K562 (cell line): Measurements from ENCODE around the gene ZFPM1.

ENCODE experiments used
- FOXM1 ChIP-seq, 2 experiments: fragments of 450-650 bp in 1 of 2; sonication (generic) in 1 of 2; formaldehyde crosslinking in 1 of 2; IDR thresholded peaks; 2 replicates each; pipeline versions ENCODE4 v1.6.1 to v1.9.0; 2017 to 2022; ENCODE audit warnings: low read depth in 2 of 2, mild to moderate bottlenecking in 2 of 2, missing genetic modification reagents in 1 of 2, moderate library complexity in 1 of 2
- NCOA2 ChIP-seq, 2 experiments: fragments of 450-650 bp; IDR thresholded peaks; 2 replicates each; pipeline ENCODE4 v1.6.1; 2018; ENCODE audit warnings: mild to moderate bottlenecking in 2 of 2, moderate library complexity in 1 of 2; ENCODE audit not compliant: partially characterized antibody in 2 of 2
- STAG1 ChIP-seq: sonication (generic); formaldehyde crosslinking; IDR thresholded peaks from 2 replicates; pipeline ENCODE4 v1.5.0; 2020; ENCODE audit warnings: missing genetic modification reagents, borderline replicate concordance
- ZNF384 ChIP-seq: IDR thresholded peaks from 2 replicates; pipeline ENCODE4 v1.6.1; 2012; ENCODE audit warnings: low read depth, low read length, improper control_type of control experiment

- TF ChIP-seq FOXM1 (IDR thresholded peaks at IDR 0.05; ENCODE audit: low read depth) (no peak), FOXM1 (CRISPR knock-in tag; IDR thresholded peaks at IDR 0.05; ENCODE audit: low read depth) (no peak), ZNF384 (no peak), STAG1 (no peak; the same call in 1 of the 2 replicates), NCOA2 (IDR thresholded peaks at IDR 0.05; ENCODE audit: partially characterized antibody in 2 of 2) (no peak)
Measured at GRCh38 chr16:88456356-88457292, 3.5 kb downstream of the ZFPM1 start.
